ENCODE data around the gene NT5M. TPM values are rescaled to one million over a fixed set of nuclear protein-coding genes. Genes with fewer than 3 reads are reported as not detected.

NT5M gene
- total and polyA plus RNA-seq, 4 experiments from 2014 or later, result 0.37 to 2.9 (median 2.0) TPM

Other genes with a start within 250 kb of the NT5M start
- gene PLD6, start 97.0 kb upstream of the NT5M start, total RNA-seq, result 10 to 100 TPM; 12.8 to 13.9 TPM
- 10 to 100 TPM; 18.4 to 26.6 TPM for gene PLD6, start 97.0 kb upstream of the NT5M start, polyA plus RNA-seq
- gene FLCN, start 66.2 kb upstream of the NT5M start, total RNA-seq, result 10 to 100 TPM; 94.4 to 95.0 TPM
- gene FLCN, start 66.2 kb upstream of the NT5M start, polyA plus RNA-seq, result 1 to 10 TPM; 2.4 to 5.2 TPM
- gene COPS3, start 22.1 kb upstream of the NT5M start, total RNA-seq, result 10 to 100 TPM; 45.4 to 60.5 TPM
- 100 to 1,000 TPM; 103 TPM for gene COPS3, start 22.1 kb upstream of the NT5M start, polyA plus RNA-seq
- 10 to 100 TPM; 17.1 to 18.9 TPM for gene MED9, start 173.6 kb downstream of the NT5M start, total RNA-seq
- gene MED9, start 173.6 kb downstream of the NT5M start, polyA plus RNA-seq, result 10 to 100 TPM in 1 of 2 donors, 1 to 10 TPM in 1; 9.3 to 16.8 TPM
- gene RASD1, start 193.0 kb downstream of the NT5M start, total RNA-seq, result under 1 TPM; 0.86 to 0.87 TPM
- under 1 TPM; 0.38 to 0.45 TPM for gene RASD1, start 193.0 kb downstream of the NT5M start, polyA plus RNA-seq